SK-N-SH treated with all-trans-retinoic acid at 6 μM for 48 hours (cell line): Measurements from ENCODE around the gene STS.

Source experiments
- ATAC-seq: fragments of 200-7000 bp; cut with Tn5 transposase; 3 replicates; pipeline ENCODE4 v1.9.1; 2020; ENCODE audit warnings: mild to moderate bottlenecking, moderate library complexity
- ARNTL ChIP-seq: fragments of 450-650 bp; formaldehyde crosslinking; IDR thresholded peaks from 2 replicates; pipeline ENCODE4 v1.5.0; 2020; ENCODE audit warnings: low read depth, mild to moderate bottlenecking, moderate library complexity, borderline replicate concordance
- BACH2 ChIP-seq: fragments of 250-450 bp; sonication (Bioruptor Pico); IDR thresholded peaks from 2 replicates; pipeline ENCODE4 v1.9.0; 2021; ENCODE audit warnings: mild to moderate bottlenecking, borderline replicate concordance
- CREB5 ChIP-seq: fragments of 250-450 bp; sonication (Bioruptor Pico); IDR thresholded peaks from 2 replicates; pipeline ENCODE4 v1.5.1; 2020; ENCODE audit warnings: low read depth, mild to moderate bottlenecking, moderate library complexity
- CSRNP3 ChIP-seq: fragments of 250-450 bp; sonication (Bioruptor Pico); IDR thresholded peaks from 2 replicates; pipeline ENCODE4 v1.5.1; 2021; ENCODE audit warnings: mild to moderate bottlenecking, moderate library complexity
- GLIS3 ChIP-seq: fragments of 250-450 bp; sonication (Bioruptor Pico); IDR thresholded peaks from 2 replicates; pipeline ENCODE4 v1.5.0; 2020; ENCODE audit warnings: mild to moderate bottlenecking, moderate library complexity
- ISL1 ChIP-seq: fragments of 250-450 bp; sonication (Bioruptor Pico); IDR thresholded peaks from 2 replicates; pipeline ENCODE4 v2.1.2; 2022; ENCODE audit warnings: mild to moderate bottlenecking, moderate library complexity
- OSR1 ChIP-seq: fragments of 250-450 bp; sonication (Bioruptor Pico); IDR thresholded peaks from 2 replicates; pipeline ENCODE4 v1.8.0; 2022; ENCODE audit warnings: moderate library complexity, mild to moderate bottlenecking, inconsistent platforms
- PATZ1 ChIP-seq: fragments of 250-450 bp; sonication (Bioruptor Pico); IDR thresholded peaks from 2 replicates; pipeline ENCODE4 v1.8.0; 2020; ENCODE audit warnings: mild to moderate bottlenecking, moderate library complexity, borderline replicate concordance
- POU6F1 ChIP-seq: fragments of 250-450 bp; sonication (Bioruptor Pico); IDR thresholded peaks from 2 replicates; pipeline ENCODE4 v1.8.0; 2021; ENCODE audit warnings: low read depth, mild to moderate bottlenecking, moderate library complexity, borderline replicate concordance
- PPARA ChIP-seq: fragments of 250-450 bp; sonication (Bioruptor Pico); IDR thresholded peaks from 2 replicates; pipeline ENCODE4 v1.5.0; 2020; ENCODE audit warnings: mild to moderate bottlenecking, borderline replicate concordance
- RARB ChIP-seq: fragments of 250-450 bp; sonication (Bioruptor Pico); IDR thresholded peaks from 2 replicates; pipeline ENCODE4 v1.8.0; 2021; ENCODE audit warnings: mild to moderate bottlenecking, moderate library complexity
- SNAI2 ChIP-seq: fragments of 250-450 bp; sonication (Bioruptor Pico); IDR thresholded peaks from 2 replicates; pipeline ENCODE4 v1.5.0; 2020; ENCODE audit warnings: mild to moderate bottlenecking, moderate library complexity
- TCF4 ChIP-seq: fragments of 250-450 bp; sonication (Bioruptor Pico); IDR thresholded peaks from 2 replicates; pipeline ENCODE4 v1.8.0; 2021; ENCODE audit warnings: mild to moderate bottlenecking, moderate library complexity, borderline replicate concordance
- TOX ChIP-seq: fragments of 250-450 bp; sonication (Bioruptor Pico); IDR thresholded peaks from 2 replicates; pipeline ENCODE4 v1.8.0; 2021; ENCODE audit warnings: mild to moderate bottlenecking, moderate library complexity, borderline replicate concordance
- TSHZ2 ChIP-seq: fragments of 250-450 bp; sonication (Bioruptor Pico); IDR thresholded peaks from 2 replicates; pipeline ENCODE4 v1.5.0; 2020; ENCODE audit warnings: mild to moderate bottlenecking, moderate library complexity
- ZC3H10 ChIP-seq: fragments of 250-450 bp; sonication (Bioruptor Pico); IDR thresholded peaks from 2 replicates; pipeline ENCODE4 v1.5.1; 2021; ENCODE audit warnings: mild to moderate bottlenecking, moderate library complexity
- ZFP3 ChIP-seq: fragments of 250-450 bp; sonication (Bioruptor Pico); IDR thresholded peaks from 2 replicates; pipeline ENCODE4 v1.5.0; 2020; ENCODE audit warnings: mild to moderate bottlenecking, moderate library complexity
- ZFP30 ChIP-seq: fragments of 450-650 bp; formaldehyde crosslinking; IDR thresholded peaks from 2 replicates; pipeline ENCODE4 v1.5.0; 2022; ENCODE audit warnings: mild to moderate bottlenecking, moderate library complexity
- ZNF565 ChIP-seq: fragments of 450-650 bp; formaldehyde crosslinking; conservative IDR thresholded peaks from 2 replicates; pipeline ENCODE4 v1.5.0; 2020; ENCODE audit warnings: low read depth, mild to moderate bottlenecking, moderate library complexity
- ZNF70 ChIP-seq: fragments of 450-650 bp; formaldehyde crosslinking; IDR thresholded peaks from 2 replicates; pipeline ENCODE4 v1.5.0; 2020; ENCODE audit warnings: mild to moderate bottlenecking, moderate library complexity
- ZNF8 ChIP-seq: fragments of 450-650 bp; formaldehyde crosslinking; IDR thresholded peaks from 2 replicates; pipeline ENCODE4 v1.5.0; 2020; ENCODE audit warnings: mild to moderate bottlenecking, moderate library complexity

The STS gene

GRCh38 chrX:7147413-7147977 lies at the start of gene STS:
STS (plus strand) TSS chrX:7147712; CDS start chrX:7253200, 105,488 bp downstream.
- TF ChIP-seq TOX (CRISPR knock-in tag) (no peak), RARB (CRISPR knock-in tag) (no peak), ZC3H10 (no peak), OSR1 (CRISPR knock-in tag) (no peak), CREB5 (CRISPR knock-in tag) (no peak), TSHZ2 (CRISPR knock-in tag) (no peak), TCF4 (CRISPR knock-in tag) (no peak), GLIS3 (CRISPR knock-in tag) (no peak), ZNF70 (CRISPR knock-in tag) (no peak), ZFP3 (CRISPR knock-in tag) (no peak), POU6F1 (CRISPR knock-in tag) (no peak), BACH2 (CRISPR knock-in tag) (no peak), CSRNP3 (CRISPR knock-in tag) (no peak), ISL1 (CRISPR knock-in tag) (no peak), ZNF8 (CRISPR knock-in tag) (no peak), PATZ1 (no peak), ZNF565 (CRISPR knock-in tag) (no peak), SNAI2 (CRISPR knock-in tag) (no peak), ARNTL (CRISPR knock-in tag) (no peak), PPARA (CRISPR knock-in tag) (no peak)

GRCh38 chrX:7100022-7100421 lies 47.5 kb upstream of the STS start:
- ATAC-seq = no peak

More at GRCh38 chrX:7147413-7147977, at the start of gene STS:
- ATAC-seq = peak; percentile 55

More at GRCh38 chrX:7100022-7100421, 47.5 kb upstream of the STS start:
- TF ChIP-seq ZC3H10 (no peak), PPARA (CRISPR knock-in tag) (no peak), ZFP30 (no peak), OSR1 (CRISPR knock-in tag) (no peak), ZFP3 (CRISPR knock-in tag) (no peak), PATZ1 (no peak), GLIS3 (CRISPR knock-in tag) (no peak)
